Upper lobe of right lung (tissue), 1 donor: Measurements from ENCODE around the gene AP2B1. TPM values are rescaled to one million over a fixed set of nuclear protein-coding genes. Genes with fewer than 3 reads are reported as not detected.

ENCODE experiments used
- ATAC-seq: fragments of 200-7000 bp; cut with Tn5 transposase; one replicate; pipeline ENCODE4 v1.9.1; 2020; ENCODE audit warnings: mild to moderate bottlenecking, moderate library complexity
- DNase-seq: peaks from one replicate; pipeline ENCODE4 v3.0.0-alpha.2; 2020
- H3K27ac ChIP-seq: fragments of 200-600 bp; one replicate; pipeline ENCODE4 v1.8.0; 2022
- H3K27me3 ChIP-seq: fragments of 200-600 bp; one replicate; pipeline ENCODE4 v1.8.0; 2022; ENCODE audit warnings: mild to moderate bottlenecking
- H3K36me3 ChIP-seq: fragments of 200-600 bp; one replicate; pipeline ENCODE4 v1.8.0; 2022
- H3K4me1 ChIP-seq: fragments of 200-600 bp; one replicate; pipeline ENCODE4 v1.8.0; 2022
- H3K4me3 ChIP-seq: fragments of 200-600 bp; one replicate; pipeline ENCODE4 v1.8.0; 2022; ENCODE audit warnings: mild to moderate bottlenecking
- H3K9me3 ChIP-seq: fragments of 200-600 bp; one replicate; pipeline ENCODE4 v1.8.0; 2022
- intact Hi-C: fragments of 100-400 bp; cut with DNase I; formaldehyde crosslinking; loops from one replicate; pipeline ENCODE4 v1.11.0; 2022
- total RNA-seq: library from RNA; stranded (reverse); fragmentation: NEBNext Ultra II Directional; extraction: Animal tissue kit (Norgen Biotek cat#: 25700); gene quantifications from one replicate; pipeline ENCODE4 v1.2.1, GENCODE V29; 2021
- TF ChIP-seq, protein P1 (sequence below): fragments of 200-600 bp; IDR thresholded peaks from one replicate; pipeline ENCODE4 v1.8.0; 2022; ENCODE audit warnings: antibody characterized with exemption
- donor health status: DM: no; HTN: yes; CAD: no; lungs with severe emphysema.

Gene AP2B1
- total RNA-seq, 1 donor from 2014 or later: 153 TPM

DNA sequence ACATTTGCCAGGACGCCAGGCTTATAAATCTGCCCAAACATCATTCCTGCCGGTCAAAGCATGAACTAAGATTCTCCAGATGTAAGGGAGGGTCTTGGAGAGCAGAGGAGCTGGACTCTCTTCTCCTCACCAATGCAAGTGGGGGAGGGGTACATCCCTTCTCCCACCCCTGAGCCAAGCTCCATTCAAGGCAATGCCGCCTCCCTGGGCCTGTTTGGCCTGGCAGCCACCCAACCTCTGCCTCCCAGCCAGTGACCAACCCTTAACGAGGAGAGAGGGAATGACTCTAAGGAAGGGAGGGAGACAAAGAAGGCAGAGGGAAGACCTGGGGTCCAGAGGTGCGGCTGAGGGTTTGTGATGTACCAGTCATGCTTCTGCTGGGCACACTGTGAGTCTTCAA lies 187.4 kb downstream of the AP2B1 start:
- no peaks in the 10 kb centered on the region for H3K36me3 ChIP-seq
- H3K4me3 ChIP-seq: no peak overlapping the region
- no peaks in the 10 kb centered on the region for H3K9me3 ChIP-seq
- intact Hi-C loops: no loop called here
- peak; percentile 55 for ATAC-seq
- H3K4me1 ChIP-seq: peaks cover 43% of the 10 kb centered on the region
- no peaks in the 10 kb centered on the region for H3K27me3 ChIP-seq
- TF ChIP-seq, protein P1, sequence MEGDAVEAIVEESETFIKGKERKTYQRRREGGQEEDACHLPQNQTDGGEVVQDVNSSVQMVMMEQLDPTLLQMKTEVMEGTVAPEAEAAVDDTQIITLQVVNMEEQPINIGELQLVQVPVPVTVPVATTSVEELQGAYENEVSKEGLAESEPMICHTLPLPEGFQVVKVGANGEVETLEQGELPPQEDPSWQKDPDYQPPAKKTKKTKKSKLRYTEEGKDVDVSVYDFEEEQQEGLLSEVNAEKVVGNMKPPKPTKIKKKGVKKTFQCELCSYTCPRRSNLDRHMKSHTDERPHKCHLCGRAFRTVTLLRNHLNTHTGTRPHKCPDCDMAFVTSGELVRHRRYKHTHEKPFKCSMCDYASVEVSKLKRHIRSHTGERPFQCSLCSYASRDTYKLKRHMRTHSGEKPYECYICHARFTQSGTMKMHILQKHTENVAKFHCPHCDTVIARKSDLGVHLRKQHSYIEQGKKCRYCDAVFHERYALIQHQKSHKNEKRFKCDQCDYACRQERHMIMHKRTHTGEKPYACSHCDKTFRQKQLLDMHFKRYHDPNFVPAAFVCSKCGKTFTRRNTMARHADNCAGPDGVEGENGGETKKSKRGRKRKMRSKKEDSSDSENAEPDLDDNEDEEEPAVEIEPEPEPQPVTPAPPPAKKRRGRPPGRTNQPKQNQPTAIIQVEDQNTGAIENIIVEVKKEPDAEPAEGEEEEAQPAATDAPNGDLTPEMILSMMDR: no peak
- DNase-seq: peak; percentile 80
- H3K27ac ChIP-seq: peak overlapping the region; percentile 70

DNA sequence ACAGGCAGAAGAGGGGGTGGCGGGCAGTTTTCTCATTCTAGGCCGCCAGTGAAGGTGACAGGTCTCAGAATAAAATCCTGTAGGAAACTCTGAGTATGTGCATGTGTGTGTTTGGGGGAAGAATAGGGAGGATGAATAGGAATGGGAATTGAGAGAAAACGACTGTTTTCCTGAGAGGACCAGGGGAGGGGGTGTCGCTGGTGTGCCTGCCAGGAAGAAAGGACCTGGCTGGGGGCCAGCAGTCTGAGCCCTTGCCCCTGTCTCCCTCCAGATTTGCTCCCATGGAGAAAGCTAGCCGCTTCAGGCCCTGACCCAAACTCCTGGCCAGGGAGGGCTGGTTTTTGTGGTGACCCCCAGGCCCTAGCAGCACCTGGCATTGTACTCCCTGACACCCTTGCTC lies 187.9 kb downstream of the AP2B1 start:
- Histone ChIP-seq H3K27me3 (no peaks in the 10 kb centered on the region), H3K27ac (peak overlapping the region; percentile 70), H3K9me3 (no peaks in the 10 kb centered on the region), H3K4me1 (peaks cover 43% of the 10 kb centered on the region), H3K4me3 (no peak overlapping the region), H3K36me3 (no peaks in the 10 kb centered on the region)
- ATAC-seq (no peak), DNase-seq (no peak)
- TF ChIP-seq, protein P1: no peak
- intact Hi-C loops: no loop called here

DNA sequence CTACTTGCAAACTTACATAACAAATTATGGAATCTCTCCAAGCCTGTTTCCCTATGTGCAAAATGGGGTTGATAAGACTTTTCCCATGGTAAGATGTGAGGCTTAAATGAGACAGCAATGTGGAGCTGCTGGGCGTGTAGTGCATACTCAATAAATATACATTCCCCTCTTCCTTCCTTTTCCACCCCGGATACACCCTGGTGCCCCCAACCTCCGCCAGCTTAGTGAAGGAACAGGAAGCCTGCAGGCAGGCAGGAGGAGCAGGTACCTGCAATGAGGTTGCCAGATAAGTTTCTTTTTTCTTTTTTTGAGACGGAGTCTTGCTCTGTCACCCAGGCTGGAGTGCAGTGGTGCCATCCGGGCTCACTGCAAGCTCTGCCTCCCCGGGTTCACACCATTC lies 188.5 kb downstream of the AP2B1 start:
- Histone ChIP-seq H3K4me1 (peaks cover 43% of the 10 kb centered on the region), H3K27me3 (no peaks in the 10 kb centered on the region), H3K36me3 (no peaks in the 10 kb centered on the region), H3K9me3 (no peaks in the 10 kb centered on the region), H3K27ac (peak overlapping the region; percentile 70), H3K4me3 (no peak overlapping the region)
- intact Hi-C loops: no loop called here
- TF ChIP-seq, protein P1: no peak
- DNase-seq (no peak), ATAC-seq (no peak)

Other genes starting within 250 kb of the AP2B1 start
- gene SLFN11, start 213.7 kb upstream of the AP2B1 start, total RNA-seq: 75.7 TPM
- 12.4 TPM for gene SLFN12, start 154.8 kb upstream of the AP2B1 start, total RNA-seq
- 25.7 TPM for gene SLFN13, start 138.6 kb upstream of the AP2B1 start, total RNA-seq
- 5.1 TPM for gene SLFN12L, start 49.6 kb upstream of the AP2B1 start, total RNA-seq
- gene SLFN14, start 26.5 kb upstream of the AP2B1 start, total RNA-seq: not detected
- gene PEX12, start 8.8 kb upstream of the AP2B1 start, total RNA-seq: 4.7 TPM
- 2.2 TPM for gene RASL10B, start 144.3 kb downstream of the AP2B1 start, total RNA-seq
- not detected for gene GAS2L2, start 165.9 kb downstream of the AP2B1 start, total RNA-seq
- not detected for gene C17orf50, start 173.6 kb downstream of the AP2B1 start, total RNA-seq
- 55.6 TPM for gene MMP28, start 208.3 kb downstream of the AP2B1 start, total RNA-seq
- gene TAF15, start 222.2 kb downstream of the AP2B1 start, total RNA-seq: 142 TPM